ENCODE results near the gene DCUN1D4.
A peak's percentile ranks its signal among the peaks of the same experiment; 100 is the strongest.
"Not testable (repeated sequence)": the region's sequence is repeated elsewhere in the genome, so short reads cannot be mapped to it uniquely, and the experiment has no call there.

DCUN1D4 gene

DNA sequence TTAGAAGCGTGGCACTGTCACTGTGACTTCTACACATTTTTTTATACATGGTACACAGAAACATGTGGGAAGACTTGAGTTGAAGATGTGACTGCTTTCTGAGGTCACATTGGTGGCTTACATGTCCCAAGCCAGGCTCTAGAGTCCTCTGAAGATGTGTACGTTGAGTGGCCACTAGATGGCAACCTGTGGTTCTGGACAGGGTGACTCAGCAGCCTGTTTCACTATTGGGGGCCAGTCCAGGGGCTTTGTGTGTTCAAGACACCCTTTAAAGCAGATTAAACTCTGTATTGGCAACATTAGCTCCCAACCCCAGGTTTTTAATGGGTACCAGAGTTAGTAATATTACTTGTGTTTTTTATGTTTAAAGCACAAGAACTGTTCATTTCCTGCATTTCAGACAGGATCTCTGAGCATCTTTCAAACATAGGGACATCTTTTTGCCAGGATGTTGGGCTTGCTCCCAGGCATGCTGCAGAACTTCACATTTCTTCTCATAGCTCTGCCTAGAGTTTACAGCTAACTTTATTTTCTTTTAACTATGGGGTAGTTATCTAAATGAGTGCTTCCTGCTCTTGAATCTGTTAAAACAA, 53.0 kb downstream of the DCUN1D4 start:
- peak; percentile 75 for DNase-seq

DNA sequence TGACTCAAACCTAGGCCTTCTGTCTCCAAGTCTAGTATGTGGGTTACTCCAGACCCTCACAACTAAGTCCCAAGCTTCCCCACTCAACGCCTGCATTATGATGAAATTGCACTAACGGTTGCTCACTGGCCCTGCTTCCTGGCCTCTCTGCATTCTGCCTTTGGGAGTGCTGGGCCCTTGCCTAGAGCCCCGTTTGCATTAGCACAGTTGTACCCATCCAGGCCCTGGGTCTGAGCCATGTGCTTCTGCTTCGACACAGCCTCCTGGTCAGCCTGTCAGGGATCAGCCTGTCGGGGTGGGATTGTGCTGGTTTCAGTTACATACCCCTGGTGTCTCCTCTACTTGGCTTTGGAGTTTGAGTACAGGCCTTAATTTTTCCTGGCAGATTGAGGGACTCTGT, 58.4 kb downstream of the DCUN1D4 start:
- DNase-seq, result no peak

DNA sequence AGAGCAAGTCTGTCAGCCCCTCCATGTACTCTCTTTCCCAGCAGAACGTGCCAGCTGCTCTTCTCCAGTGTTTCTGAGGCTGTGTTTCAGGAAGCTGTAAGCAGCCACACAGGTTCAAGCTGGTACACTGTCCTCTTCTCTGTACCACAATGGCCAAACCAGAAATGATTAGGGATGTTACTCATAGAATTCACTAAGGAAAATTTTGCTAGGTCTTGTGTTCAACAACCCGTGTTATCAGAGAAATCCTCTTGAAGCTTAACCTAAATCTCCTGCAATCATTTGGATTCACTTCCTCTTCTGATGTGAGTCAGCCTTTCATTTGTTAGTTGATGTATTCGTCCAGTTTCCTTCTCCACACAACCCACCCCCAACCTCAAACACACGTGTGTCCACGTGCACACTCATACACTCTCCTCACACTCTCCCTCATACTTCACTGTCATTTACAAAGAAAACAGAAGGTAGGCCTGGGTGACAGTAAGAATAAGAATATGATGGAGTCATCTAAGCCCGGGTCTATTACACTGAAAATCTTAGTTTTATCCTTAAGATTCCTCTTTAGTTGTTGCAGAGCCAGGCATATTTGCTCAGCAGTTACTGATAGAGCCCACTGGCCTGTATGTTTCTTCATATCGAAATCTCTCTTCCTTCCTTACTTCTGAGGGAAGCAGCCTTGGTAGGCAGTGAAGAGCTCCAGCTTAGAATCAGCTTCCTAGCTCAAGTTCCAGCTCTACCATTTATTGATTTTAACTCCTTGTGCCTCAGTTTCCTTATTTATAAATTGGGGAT, 63.4 kb downstream of the DCUN1D4 start:
- DNase-seq, result peak; percentile 45

DNA sequence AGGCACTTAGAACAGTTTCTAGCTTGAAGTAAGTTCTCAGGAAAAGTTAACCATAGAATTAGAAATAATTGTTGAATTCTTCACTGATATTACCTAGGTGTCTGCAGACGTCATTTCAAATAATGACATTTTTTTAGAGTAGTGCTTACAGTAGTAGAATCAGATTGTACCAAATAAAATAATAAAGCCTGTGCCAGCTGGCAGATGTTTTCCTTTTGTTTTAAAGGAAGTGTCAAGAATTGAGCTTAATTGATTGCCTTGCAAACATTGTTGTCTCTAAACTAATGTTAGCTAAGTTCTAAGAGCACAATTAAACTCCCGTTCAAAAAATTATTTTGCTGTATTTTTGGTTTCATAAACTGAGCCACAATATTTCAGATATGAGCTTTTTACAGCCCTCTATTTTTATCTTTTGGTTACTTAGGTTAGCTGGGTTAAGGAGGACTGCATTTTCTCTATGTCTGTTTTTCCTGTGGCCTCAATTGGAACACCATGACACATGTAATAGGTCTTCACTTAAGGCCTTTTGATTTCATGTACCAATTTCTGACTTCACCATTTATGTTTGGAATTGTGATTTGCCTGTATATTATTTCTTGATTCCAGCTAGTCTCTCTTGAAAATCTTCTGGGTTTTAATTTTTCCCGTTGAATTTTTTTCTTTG, 64.2 kb downstream of the DCUN1D4 start:
- no peak for DNase-seq

DNA sequence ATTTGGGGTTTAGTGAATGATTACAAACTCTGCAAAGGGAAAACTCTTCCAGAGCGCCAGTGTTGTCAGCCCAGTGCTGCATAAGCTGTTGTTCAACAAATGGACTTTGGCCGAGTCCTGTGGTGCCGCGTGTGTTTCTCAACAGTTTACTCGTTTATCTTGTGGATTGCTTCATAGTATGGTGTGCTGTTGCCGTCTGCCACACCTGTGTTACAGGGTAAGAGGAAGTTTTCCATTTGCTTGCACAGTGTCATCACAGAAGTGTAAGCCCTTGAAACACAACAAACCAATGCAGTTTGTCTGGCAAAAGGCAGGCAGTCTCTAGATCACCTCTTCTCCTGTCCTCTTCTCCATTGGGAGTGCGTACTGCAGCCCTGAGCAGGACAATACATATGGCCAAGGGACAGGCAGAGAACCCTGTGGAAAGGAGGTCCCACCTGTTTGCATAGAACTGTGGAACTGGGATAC, 66.3 kb downstream of the DCUN1D4 start:
- no peak for DNase-seq

DNA sequence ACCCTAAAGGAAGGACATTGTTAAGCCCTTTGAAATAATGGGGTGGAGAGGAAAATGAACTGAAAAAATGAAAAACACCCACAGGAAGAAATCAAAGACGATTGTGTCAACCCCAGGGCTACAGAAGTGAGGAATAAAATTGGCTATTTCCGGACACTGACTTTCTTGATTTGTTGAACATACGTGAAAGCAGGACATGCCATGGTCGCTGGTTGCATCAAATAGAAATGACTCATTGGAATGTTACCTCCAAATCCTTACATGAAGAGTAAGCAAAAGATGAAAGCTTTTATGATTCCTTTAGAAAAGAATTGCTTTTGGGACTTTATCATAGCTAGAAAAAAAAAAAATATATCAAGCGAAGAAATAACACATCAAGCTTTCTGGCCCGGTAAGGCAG, 75.3 kb downstream of the DCUN1D4 start:
- no peak for DNase-seq

DNA sequence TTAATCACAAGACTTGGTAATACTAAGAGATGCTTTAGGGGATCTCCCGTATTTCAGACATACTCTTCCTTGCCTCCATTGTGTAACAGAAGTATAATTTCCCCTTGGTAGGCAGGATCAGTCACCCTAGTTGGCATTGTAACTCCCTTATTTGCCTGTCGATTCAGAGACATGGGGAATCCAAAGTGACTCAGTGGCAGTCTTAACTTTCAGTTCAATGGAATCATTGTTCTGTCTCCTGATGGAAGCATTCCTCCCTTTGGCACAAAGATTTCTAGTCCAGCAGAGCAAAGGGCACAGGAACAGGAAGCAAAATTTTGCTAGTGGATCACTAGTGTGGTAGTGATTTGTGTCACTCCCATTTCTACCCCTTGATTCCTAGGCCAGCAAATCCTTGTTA, 80.4 kb downstream of the DCUN1D4 start:
- no peak for DNase-seq

DNA sequence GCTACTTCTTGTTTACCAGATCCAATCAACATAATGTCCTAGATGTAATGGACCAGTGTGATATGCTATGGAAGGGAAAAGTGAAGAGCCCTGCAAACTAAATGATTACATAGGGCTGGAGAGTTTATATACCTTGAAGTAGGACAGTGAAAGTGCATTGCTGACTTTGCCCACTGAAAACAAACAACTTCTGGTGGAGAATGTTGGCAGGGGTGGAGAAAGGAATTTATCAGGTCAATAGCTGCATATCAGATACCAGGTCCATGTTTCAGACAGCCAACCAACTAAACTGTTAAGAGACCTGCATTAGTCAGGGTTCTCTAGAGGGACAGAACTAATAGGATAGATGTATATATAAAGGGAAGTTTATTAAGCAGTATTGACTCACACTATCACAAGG, 82.4 kb downstream of the DCUN1D4 start:
- DNase-seq, result no peak

DNA sequence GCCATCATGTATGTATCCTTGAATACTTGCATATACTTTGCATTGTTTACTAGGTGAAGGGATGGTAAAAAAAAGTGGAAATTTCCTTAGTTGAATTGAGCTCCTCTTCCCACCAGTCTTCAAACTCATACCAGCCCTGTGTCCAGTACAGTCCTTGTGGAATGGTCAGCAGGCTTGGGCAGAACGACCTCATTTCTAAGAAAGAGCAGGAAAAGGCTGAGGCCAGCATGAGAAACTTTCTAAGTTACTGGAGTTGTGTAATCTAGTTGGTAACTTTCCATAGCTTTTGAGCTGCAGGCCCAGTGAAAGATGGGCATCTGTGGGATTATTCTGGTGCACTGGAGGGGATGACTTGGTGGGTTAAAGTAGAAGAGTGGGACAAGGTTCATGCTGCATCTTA, 87.6 kb downstream of the DCUN1D4 start:
- no peak for DNase-seq

DNA sequence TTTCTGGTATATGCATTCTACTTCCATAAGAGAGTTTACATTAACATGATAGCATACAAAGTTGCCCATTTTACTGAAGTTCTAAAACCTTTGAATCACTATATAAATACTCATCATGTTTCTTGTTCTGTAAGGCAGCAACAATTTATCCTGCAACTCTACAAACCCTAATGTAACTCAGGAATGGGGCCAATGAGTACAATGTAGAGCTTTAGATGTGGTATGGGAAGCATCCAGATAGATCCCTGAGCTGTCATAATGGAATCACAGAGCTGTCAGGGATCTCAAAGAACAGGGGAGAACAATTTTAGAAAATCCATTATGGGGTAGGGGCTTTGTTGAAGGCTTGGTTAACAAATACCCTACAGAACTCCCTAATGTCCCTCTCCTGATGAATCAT, 88.5 kb downstream of the DCUN1D4 start:
- no peak for DNase-seq

DNA sequence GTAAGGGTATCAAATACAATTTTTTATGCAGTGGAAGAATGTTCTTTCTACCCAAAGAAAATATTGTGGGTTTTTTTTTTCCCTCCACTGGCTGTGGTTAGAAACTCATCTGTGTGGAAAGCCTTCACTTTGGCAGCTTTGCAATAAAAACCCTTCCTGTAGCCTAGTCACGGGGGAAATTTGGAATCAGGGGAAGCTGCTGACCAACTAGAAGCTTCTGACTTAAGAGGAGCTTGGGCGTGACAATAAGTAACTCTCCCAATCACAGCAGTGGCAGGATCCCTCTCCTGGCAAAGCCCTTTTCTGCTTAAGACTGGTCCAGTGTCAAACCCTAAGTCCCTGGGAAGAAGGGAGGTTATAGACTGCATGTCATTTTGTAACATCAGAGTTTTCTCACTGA, 89.3 kb downstream of the DCUN1D4 start:
- no peak for DNase-seq

DNA sequence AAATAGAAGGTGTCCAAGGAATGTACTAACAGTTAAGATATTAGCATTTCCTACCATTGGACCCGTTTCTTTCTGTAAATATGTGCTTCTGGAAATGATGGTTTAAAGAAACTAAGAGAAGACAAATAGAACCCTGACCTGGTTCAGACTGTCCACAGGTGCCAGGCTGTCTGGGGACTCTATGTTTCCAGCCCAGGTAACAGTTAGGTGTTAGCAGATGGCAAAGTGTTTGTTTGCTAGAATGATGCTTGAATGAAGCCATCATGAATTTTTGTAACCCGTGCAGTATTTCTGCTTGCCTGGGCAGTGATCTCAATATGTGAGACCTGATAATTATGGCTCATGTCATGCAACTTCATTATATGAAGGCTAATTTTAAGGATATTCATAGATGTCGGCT, 89.7 kb downstream of the DCUN1D4 start:
- no peak for DNase-seq

DNA sequence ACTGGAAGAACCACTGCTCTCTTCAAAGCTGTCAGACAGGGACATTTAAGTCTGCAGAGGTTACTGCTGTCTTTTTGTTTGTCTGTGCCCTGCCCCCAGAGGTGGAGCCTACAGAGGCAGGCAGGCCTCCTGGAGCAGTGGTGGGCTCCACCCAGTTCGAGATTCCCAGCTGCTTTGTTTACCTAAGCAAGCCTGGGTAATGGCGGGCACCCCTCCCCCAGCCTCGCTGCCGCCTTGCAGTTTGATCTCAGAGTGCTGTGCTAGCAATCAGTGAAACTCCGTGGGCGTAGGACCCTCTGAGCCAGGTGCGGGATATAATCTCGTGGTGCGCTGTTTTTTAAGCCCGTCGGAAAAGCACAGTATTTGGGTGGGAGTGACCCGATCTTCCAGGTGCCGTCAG, 97.5 kb downstream of the DCUN1D4 start:
- DNase-seq, result not testable (repeated sequence)

DNA sequence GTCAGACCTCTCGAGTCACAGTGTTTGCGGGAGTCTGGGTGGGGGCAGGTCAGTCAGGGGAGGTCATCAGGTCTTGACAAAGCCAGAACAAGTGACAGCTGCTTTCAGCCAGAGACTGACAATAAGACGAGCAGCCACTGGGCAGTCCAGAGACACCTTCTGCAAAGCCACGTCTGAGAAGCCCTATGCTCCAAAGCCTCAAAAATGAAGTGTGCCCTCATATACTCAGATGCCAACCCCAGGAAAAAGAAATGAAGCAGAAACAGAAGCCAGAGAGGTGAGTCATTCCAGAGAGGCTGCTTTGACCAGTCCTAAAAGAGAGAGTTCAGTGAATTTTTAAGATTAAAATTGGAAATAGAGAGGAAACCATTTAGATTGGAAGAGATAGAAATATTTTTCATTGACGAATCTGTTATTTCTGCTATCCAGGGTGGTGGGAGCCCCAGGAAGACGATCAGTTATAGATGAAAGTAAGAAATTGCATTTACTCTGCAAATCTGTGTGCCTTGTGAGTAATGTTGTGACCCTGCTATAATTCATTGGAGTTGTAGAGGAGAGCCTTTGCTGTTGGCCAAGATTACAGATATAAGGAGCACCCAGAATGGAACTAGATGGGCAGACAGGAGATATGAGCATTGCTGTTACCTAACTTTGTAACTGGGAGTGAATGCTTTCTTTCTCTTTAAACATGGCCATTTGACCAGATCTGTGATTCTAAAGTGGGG, 99.3 kb downstream of the DCUN1D4 start:
- no peak for DNase-seq

DNA sequence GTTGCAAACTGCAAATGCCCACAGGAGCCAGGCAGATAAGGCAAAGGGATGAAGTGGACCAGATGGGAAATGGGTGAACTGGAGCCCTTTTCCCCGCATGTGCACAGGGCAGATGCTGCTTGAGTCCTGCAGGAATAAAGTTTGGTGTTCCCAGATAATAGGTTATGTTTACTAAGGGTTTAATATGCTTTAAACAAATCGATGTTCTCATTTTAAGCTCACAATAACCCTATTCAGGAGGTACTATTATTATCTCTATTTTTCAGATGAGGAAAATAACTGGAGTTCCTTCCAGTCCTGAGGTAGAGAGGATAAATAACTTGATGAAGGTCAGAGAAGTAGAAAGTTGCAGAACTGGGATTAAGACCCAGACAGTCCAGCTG, 99.9 kb downstream of the DCUN1D4 start:
- DNase-seq, result no peak

DNA sequence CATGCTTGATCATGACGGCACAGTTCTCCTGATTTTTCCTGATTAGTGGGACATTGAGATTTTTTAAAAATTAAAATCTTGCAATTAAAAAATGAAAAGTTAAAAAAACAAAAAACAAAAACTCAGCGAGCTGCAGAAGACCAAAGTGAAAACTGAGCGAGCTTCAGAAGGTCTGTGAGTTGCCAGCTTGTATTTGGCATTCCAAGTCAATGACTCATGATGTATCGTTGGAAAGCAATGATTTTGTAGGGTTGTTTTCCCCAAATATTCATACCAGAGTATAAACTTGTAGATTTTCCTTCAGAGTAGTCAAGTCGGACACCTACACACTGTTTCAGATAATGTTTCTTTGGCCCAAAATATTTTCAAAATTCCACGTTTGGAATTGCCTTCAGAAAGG, 100.3 kb downstream of the DCUN1D4 start:
- no peak for DNase-seq

DNA sequence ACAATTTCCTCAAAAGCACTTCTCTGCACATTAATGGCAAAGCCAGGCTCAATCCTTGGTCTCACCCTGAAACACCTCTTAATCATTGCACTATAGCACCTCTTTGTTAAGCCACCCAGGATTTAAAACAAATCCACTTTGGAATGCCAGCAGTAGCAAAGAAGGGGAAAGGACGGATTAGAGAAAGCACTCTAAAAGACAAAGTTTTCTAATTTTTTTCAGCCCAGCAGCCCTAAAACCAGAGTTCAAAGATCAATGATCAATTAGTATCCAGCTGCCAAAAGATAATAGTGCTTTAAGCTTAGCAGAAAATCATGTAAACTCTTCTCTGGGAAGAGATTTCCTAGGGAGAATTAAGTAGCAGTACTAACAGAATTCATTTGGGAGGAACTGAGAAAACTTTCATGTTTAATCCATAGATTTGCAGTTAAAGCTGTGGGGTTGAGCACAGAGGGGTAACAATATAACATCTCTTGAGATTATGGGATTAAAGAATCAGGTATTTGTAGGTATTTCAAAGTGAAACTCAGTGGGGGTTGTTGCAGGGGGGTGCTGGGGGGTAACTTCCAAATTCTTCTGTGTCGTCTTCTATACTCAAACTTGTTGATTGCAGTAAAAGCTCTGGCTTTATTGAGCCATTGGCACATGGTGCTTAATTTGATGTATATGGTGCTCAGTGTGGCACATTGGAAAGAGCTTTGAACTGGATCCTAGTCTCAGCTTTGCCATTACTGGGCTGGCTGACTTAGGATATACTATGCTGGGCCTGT, 115.4 kb downstream of the DCUN1D4 start:
- no peak for DNase-seq

DNA sequence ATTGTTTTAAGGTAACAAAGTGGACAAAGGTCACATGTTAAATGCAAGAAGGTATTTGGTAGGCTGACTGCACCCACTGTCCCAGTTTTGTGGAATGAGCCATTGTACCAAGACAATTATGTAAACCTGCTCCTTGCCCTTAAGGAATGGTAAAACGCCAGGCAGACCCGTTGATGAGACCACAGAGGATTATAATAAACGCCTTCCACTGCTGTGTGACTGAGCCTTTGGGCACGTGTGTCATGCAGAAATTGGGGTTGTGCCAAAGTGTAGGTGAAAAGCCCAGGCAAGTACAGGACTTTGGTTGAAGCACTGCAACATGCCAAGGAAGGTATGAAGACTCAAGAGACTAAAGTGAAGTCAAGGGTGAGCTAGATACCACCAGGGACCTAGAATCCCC, 117.5 kb downstream of the DCUN1D4 start:
- no peak for DNase-seq

DNA sequence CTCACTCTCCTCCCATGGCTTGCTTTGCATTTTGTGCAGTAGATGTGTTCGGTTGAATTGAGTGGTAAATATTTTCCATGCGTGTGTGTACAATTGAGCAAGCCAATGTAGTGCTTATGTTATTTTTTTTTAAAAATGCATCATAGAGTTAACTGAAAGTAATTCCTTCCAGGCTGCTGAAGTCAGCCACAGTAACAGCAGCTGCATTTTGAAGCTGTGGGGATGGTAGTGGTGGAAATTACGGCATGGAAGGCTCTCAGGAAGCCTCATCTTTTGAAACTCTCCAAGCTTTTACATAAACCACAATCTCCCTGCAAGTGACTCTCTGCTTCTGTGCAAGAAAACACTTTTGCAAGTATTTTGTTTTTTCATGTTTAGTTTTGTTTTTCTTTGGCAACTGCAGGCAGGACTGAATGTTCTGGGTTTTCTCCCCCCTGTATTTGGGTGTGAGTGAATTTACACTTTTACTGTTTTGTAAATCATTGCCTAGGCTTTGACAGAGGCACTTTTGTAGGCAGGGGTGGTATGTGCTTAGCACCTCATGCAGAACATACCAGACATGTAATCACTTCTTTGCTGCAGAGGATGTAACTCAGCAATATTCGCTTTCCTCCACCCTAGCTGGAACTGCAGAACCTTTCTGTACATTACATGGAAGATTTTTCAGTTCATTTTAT, 121.0 kb downstream of the DCUN1D4 start:
- no peak for DNase-seq

DNA sequence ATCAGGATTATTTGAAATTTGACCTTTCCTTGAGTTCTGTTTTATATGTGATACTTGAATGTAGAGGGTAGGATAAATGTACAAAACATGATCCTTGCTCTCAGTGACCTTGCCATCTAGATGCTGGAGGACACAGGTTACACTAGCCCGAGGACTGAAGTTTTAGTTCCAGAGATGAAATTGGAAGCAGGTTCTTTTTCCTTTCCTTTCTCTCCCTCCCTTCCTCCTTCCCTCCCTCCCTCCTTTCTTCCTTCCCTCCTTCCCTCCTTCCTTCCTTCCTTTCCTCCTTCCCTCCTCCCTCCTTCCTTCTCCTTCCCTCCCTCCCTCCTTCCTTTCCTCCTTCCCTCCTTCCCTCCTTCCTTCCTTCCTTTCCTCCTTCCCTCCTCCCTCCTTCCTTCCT, 122.9 kb downstream of the DCUN1D4 start:
- no peak for DNase-seq

Data from activated CD4-positive, alpha-beta T cell treated with anti-CD3 and anti-CD28 coated beads, Interleukin-2, amount 50 U/mL, for 16 hours (primary cell).